ENCODE measurements around the gene PAPOLG. TPM values are rescaled to one million over a fixed set of nuclear protein-coding genes. Genes with fewer than 3 reads are reported as not detected.
"Not testable (repeated sequence)": the region's sequence is repeated elsewhere in the genome, so short reads cannot be mapped to it uniquely, and the experiment has no call there.

The PAPOLG gene
- total and polyA plus RNA-seq, 9 donors = 9.8 to 14.8 (median 11.7) TPM

DNA sequence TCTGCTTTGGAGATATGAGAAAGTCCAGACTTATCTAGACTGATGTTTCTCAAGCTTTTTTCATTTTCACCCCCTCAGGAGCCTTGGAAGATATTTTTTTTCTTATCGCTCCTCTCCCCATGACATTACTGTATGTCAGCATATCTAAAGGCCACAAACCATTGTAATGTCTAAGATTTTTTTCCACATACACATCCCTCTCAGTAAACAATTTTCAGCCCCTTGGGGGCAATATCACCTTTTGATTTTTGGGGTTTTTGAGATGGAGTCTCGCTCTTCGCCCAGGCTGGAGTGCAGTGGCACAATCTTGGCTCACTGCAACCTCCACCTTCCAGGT lies 65.0 kb downstream of the PAPOLG start:
- Histone ChIP-seq H3K4me3 (ENCODE audit: low read length) (no peak overlapping the region), H3K36me3 (ENCODE audit: control insufficient read depth, insufficient read depth, low read length) (no peaks in the 10 kb centered on the region), H3K4me1 (ENCODE audit: control insufficient read depth, insufficient read depth, low read length) (no peaks in the 10 kb centered on the region), H3K27ac (ENCODE audit: low read length) (no peak overlapping the region), H3K9me3 (replicated peaks; ENCODE audit: control insufficient read depth, low read depth, low read length) (no peaks in the 10 kb centered on the region), H3K27me3 (ENCODE audit: control insufficient read depth, insufficient read depth, low read length) (peaks cover 2% of the 10 kb centered on the region)
- DNase-seq = no peak
- WGBS (ENCODE audit: insufficient coverage) = 100% methylated on average over 1 of the region's 3 CpGs

DNA sequence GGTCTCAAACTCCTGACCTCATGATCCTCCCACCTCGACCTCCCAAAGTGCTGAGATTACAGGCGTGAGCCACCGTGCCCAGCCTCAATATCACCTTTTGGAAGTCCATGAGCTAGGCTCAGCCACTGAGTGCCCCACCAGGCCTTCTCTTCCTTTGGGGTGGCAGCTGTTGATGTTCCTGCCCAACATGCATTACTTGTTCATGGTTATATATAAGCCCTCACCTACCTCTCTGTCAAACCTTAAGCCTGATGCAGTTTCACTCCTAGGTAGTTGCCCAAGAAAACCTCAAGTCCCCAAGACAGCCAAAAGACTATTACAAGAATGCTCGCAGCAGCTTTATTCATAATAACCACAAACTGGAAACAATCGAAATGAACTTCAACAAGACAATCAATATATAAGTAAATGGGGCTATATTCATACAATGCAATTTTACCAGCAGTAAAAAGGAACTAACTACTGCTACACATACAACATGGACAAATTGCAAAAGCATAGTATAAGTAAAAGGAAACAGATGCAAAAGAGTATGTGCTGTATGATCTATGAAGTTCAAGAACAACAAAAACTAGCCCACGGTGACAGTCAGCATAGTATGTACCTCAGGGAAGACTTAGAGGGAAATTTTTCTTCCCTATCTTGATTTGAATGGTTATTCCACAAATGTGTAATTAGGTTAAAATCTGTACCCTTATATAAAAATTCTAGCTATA lies 65.7 kb downstream of the PAPOLG start:
- H3K4me1 ChIP-seq (ENCODE audit: control insufficient read depth, insufficient read depth, low read length) = no peaks in the 10 kb centered on the region
- H3K9me3 ChIP-seq (replicated peaks; ENCODE audit: control insufficient read depth, low read depth, low read length) = no peaks in the 10 kb centered on the region
- H3K27ac ChIP-seq (ENCODE audit: low read length) = no peak overlapping the region
- DNase-seq = no peak
- H3K27me3 ChIP-seq (ENCODE audit: control insufficient read depth, insufficient read depth, low read length) = peaks cover 2% of the 10 kb centered on the region
- no peaks in the 10 kb centered on the region for H3K36me3 ChIP-seq (ENCODE audit: control insufficient read depth, insufficient read depth, low read length)
- WGBS (ENCODE audit: insufficient coverage) = 89% methylated on average over 3 of the region's 6 CpGs
- H3K4me3 ChIP-seq (ENCODE audit: low read length) = no peak overlapping the region

DNA sequence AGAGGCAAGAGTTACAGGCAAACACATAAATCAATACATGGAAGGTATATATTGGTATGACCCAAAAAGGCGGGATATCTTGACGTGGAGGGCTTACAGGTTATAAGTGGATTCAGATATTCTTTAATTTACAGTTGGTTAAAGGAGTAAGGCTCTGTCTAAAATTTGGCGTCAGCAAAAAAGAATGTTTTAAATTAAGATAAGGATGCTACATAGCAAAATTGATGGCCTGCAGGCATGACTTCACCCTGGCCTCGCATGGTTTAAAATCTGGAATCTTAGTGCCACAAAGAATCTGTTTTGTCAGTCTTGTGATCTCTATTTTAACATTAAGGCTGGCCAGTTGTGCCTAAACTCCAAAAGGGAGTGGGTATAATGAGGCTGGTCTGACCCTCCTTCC lies 66.9 kb downstream of the PAPOLG start:
- no peaks in the 10 kb centered on the region for H3K36me3 ChIP-seq (ENCODE audit: control insufficient read depth, insufficient read depth, low read length)
- H3K4me1 ChIP-seq (ENCODE audit: control insufficient read depth, insufficient read depth, low read length) = no peaks in the 10 kb centered on the region
- no peak for DNase-seq
- H3K27ac ChIP-seq (ENCODE audit: low read length) = no peak overlapping the region
- H3K9me3 ChIP-seq (replicated peaks; ENCODE audit: control insufficient read depth, low read depth, low read length) = no peaks in the 10 kb centered on the region
- 46% methylated on average over 2 of the region's 4 CpGs for WGBS (ENCODE audit: insufficient coverage)
- no peak overlapping the region for H3K4me3 ChIP-seq (ENCODE audit: low read length)
- peaks cover 2% of the 10 kb centered on the region for H3K27me3 ChIP-seq (ENCODE audit: control insufficient read depth, insufficient read depth, low read length)

DNA sequence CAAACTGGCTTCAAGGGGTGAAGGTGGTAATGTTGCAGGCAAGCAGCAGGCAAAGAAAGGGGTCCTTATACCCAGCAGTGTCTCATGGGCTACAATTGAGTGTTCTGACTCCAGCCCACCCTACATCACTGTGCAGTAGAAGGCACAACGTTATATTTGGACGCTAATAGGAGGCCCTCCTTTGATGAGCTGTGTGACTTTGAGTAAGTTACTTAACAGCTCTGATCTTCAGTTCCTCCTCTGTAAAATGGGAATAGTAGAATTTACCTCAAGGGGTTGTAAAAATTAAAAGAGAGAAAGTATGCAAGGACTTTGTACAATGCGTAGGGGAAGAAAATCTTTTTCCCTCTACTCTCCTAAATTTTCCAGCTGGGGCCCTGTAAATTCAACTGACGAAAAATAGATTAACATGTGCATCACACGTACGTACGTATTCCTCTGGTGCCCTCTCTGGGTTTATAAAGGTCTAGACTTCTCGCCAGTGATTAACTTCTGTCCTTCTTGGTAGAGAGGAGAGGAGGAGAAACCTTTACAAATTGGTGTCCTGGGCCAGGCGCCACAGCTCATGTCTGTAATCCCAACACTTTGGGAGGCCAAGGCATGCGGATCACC lies 67.7 kb downstream of the PAPOLG start:
- 70% methylated on average over 6 of the region's 10 CpGs for WGBS (ENCODE audit: insufficient coverage)

DNA sequence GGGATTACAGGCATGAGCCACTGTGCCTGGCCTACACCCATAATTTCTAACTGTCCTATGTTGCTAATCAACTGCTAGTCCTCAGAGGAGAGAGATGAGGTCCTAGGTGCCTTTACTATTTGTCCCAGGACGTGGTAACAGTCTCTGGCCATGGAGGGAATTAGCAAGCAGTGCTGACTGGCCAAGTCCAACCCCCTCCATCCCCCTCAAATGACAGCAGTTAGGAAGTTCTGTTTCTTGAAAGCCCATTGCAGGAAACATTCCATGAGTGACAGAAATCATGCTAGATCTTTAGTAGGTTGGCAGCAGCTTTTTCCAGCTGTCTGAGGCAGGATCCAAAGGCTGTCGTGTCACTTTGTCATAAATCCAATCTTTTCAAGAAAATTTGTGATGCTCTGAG lies 69.6 kb downstream of the PAPOLG start:
- Histone ChIP-seq H3K27me3 (ENCODE audit: control insufficient read depth, insufficient read depth, low read length) (no peaks in the 10 kb centered on the region), H3K4me3 (ENCODE audit: low read length) (no peak overlapping the region), H3K36me3 (ENCODE audit: control insufficient read depth, insufficient read depth, low read length) (no peaks in the 10 kb centered on the region), H3K27ac (ENCODE audit: low read length) (no peak overlapping the region), H3K9me3 (replicated peaks; ENCODE audit: control insufficient read depth, low read depth, low read length) (no peaks in the 10 kb centered on the region), H3K4me1 (ENCODE audit: control insufficient read depth, insufficient read depth, low read length) (no peaks in the 10 kb centered on the region)
- DNase-seq = no peak
- WGBS (ENCODE audit: insufficient coverage) = no CpG with 5 or more reads among the region's 2 CpGs

More for the DNA sequence above, 67.7 kb downstream of the PAPOLG start:
- DNase-seq = no peak
- H3K27ac ChIP-seq (ENCODE audit: low read length) = no peak overlapping the region
- H3K36me3 ChIP-seq (ENCODE audit: control insufficient read depth, insufficient read depth, low read length) = no peaks in the 10 kb centered on the region
- H3K4me3 ChIP-seq (ENCODE audit: low read length) = no peak overlapping the region
- no peaks in the 10 kb centered on the region for H3K4me1 ChIP-seq (ENCODE audit: control insufficient read depth, insufficient read depth, low read length)
- no peaks in the 10 kb centered on the region for H3K9me3 ChIP-seq (replicated peaks; ENCODE audit: control insufficient read depth, low read depth, low read length)
- H3K27me3 ChIP-seq (ENCODE audit: control insufficient read depth, insufficient read depth, low read length) = peaks cover 2% of the 10 kb centered on the region

DNA sequence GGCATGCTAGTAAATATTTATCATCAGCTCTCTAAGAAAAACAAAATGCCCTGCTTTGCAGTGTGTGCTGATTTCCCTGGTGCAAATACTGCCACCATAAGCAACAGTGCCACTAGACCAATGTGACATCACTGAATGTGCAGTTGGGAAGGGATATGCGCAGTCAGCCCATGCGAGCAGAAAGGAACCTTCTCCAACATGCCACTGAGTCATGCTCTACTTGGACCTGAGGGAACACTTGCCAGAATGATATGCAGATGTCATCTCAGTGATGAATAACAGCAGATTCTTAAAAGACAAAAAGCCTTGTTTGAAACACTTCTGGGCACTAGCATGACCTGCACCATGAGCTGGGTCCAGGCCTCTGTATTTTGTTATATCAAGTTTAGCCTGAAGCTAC lies 70.0 kb downstream of the PAPOLG start:
- no peak overlapping the region for H3K27ac ChIP-seq (ENCODE audit: low read length)
- no peak for DNase-seq
- no peaks in the 10 kb centered on the region for H3K4me1 ChIP-seq (ENCODE audit: control insufficient read depth, insufficient read depth, low read length)
- no peaks in the 10 kb centered on the region for H3K9me3 ChIP-seq (replicated peaks; ENCODE audit: control insufficient read depth, low read depth, low read length)
- no peaks in the 10 kb centered on the region for H3K27me3 ChIP-seq (ENCODE audit: control insufficient read depth, insufficient read depth, low read length)
- WGBS (ENCODE audit: insufficient coverage) = 93% methylated on average over 2 of the region's 2 CpGs
- H3K4me3 ChIP-seq (ENCODE audit: low read length) = no peak overlapping the region
- no peaks in the 10 kb centered on the region for H3K36me3 ChIP-seq (ENCODE audit: control insufficient read depth, insufficient read depth, low read length)

GRCh38 chr2:60826860-60827259 lies 70.8 kb downstream of the PAPOLG start:
- not testable (repeated sequence) for H3K4me3 ChIP-seq (ENCODE audit: low read length); H3K27ac ChIP-seq (ENCODE audit: low read length); H3K36me3 ChIP-seq (ENCODE audit: control insufficient read depth, insufficient read depth, low read length); H3K4me1 ChIP-seq (ENCODE audit: control insufficient read depth, insufficient read depth, low read length); H3K9me3 ChIP-seq (replicated peaks; ENCODE audit: control insufficient read depth, low read depth, low read length); DNase-seq; H3K27me3 ChIP-seq (ENCODE audit: control insufficient read depth, insufficient read depth, low read length)
- 92% methylated on average over 3 of the region's 3 CpGs for WGBS (ENCODE audit: insufficient coverage)

DNA sequence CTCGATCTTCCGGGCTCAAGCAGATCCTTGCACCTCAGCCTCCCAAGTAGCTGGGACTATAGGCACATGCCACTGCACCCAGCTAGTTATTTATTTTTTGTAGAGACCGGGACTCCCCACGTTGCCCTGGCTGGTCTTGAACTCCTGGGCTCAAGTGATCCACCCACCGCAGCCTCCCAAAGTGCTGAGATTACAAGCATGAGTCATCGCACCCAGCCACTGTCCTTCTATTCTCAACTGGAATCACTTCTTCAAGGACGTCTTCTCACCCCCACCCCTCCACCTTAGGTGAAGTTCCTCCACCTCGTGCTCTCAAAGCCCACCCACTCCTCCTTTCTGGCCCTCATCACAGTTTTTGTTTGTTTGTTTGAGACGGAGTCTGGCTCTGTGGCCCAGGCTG lies 71.3 kb downstream of the PAPOLG start:
- Histone ChIP-seq H3K27ac (ENCODE audit: low read length) (no peak overlapping the region), H3K4me3 (ENCODE audit: low read length) (no peak overlapping the region), H3K4me1 (ENCODE audit: control insufficient read depth, insufficient read depth, low read length) (no peaks in the 10 kb centered on the region), H3K9me3 (replicated peaks; ENCODE audit: control insufficient read depth, low read depth, low read length) (no peaks in the 10 kb centered on the region), H3K36me3 (ENCODE audit: control insufficient read depth, insufficient read depth, low read length) (no peaks in the 10 kb centered on the region), H3K27me3 (ENCODE audit: control insufficient read depth, insufficient read depth, low read length) (no peaks in the 10 kb centered on the region)
- no peak for DNase-seq
- WGBS (ENCODE audit: insufficient coverage) = 76% methylated on average over 5 of the region's 9 CpGs

DNA sequence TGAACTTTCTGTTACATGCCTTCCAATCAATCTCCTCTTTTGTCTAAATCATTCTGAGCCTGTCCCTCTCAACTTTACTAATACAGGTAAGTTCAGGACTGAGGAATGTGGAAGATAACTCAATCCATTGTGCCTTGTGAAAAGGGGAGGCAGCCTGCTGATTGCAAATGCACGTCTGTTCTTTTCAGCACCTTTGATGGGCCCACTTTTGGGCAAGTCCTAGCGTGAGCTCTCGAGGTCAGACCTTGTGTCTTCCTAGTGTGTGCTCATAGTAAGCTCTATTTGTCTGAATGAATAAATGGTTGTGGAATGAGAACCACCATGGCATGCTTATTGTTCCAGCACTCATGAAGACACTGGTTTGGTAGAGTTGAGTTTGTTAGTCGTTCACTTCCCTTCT lies 74.9 kb downstream of the PAPOLG start:
- WGBS (ENCODE audit: insufficient coverage) = 86% methylated on average over 3 of the region's 4 CpGs

DNA sequence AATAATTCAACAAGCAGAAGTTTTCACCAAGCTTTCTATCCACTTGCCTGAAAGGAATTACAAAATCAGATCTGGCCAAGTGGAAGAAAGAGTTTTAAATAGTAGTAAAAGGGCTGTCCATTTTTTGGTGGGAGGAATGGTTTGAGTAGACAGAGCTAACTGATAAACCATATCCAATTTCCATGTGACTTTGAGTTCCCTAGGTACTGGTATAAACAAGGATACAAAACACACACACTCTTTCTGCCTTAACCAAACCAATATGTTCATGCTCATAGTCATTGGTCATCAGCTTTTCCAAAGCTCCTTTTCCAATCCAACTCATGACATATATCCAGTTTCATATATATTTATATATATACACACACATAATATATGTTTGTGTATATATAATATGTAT lies 75.9 kb downstream of the PAPOLG start:
- Histone ChIP-seq H3K27ac (ENCODE audit: low read length) (no peak overlapping the region), H3K4me1 (ENCODE audit: control insufficient read depth, insufficient read depth, low read length) (no peaks in the 10 kb centered on the region), H3K4me3 (ENCODE audit: low read length) (no peak overlapping the region), H3K36me3 (ENCODE audit: control insufficient read depth, insufficient read depth, low read length) (no peaks in the 10 kb centered on the region), H3K9me3 (replicated peaks; ENCODE audit: control insufficient read depth, low read depth, low read length) (no peaks in the 10 kb centered on the region), H3K27me3 (ENCODE audit: control insufficient read depth, insufficient read depth, low read length) (no peaks in the 10 kb centered on the region)
- no peak for DNase-seq

More for the DNA sequence above, 74.9 kb downstream of the PAPOLG start:
- H3K27me3 ChIP-seq (ENCODE audit: control insufficient read depth, insufficient read depth, low read length) = no peaks in the 10 kb centered on the region
- H3K9me3 ChIP-seq (replicated peaks; ENCODE audit: control insufficient read depth, low read depth, low read length) = no peaks in the 10 kb centered on the region
- no peak overlapping the region for H3K27ac ChIP-seq (ENCODE audit: low read length)
- DNase-seq = no peak
- H3K4me3 ChIP-seq (ENCODE audit: low read length) = no peak overlapping the region
- no peaks in the 10 kb centered on the region for H3K36me3 ChIP-seq (ENCODE audit: control insufficient read depth, insufficient read depth, low read length)
- no peaks in the 10 kb centered on the region for H3K4me1 ChIP-seq (ENCODE audit: control insufficient read depth, insufficient read depth, low read length)

GRCh38 chr2:60832621-60833020 lies 76.6 kb downstream of the PAPOLG start:
- Histone ChIP-seq H3K36me3 (ENCODE audit: control insufficient read depth, insufficient read depth, low read length) (no peaks in the 10 kb centered on the region), H3K27ac (ENCODE audit: low read length) (no peak overlapping the region), H3K4me1 (ENCODE audit: control insufficient read depth, insufficient read depth, low read length) (no peaks in the 10 kb centered on the region), H3K27me3 (ENCODE audit: control insufficient read depth, insufficient read depth, low read length) (no peaks in the 10 kb centered on the region), H3K4me3 (ENCODE audit: low read length) (no peak overlapping the region), H3K9me3 (replicated peaks; ENCODE audit: control insufficient read depth, low read depth, low read length) (no peaks in the 10 kb centered on the region)
- WGBS (ENCODE audit: insufficient coverage) = 25% methylated on average over 1 of the region's 2 CpGs
- DNase-seq = no peak

Data from muscle of leg (tissue), 11 donors.